ENCODE results near the gene GALNTL6.
"Not testable (repeated sequence)": the region's sequence is repeated elsewhere in the genome, so short reads cannot be mapped to it uniquely, and the experiment has no call there.

The GALNTL6 gene

DNA sequence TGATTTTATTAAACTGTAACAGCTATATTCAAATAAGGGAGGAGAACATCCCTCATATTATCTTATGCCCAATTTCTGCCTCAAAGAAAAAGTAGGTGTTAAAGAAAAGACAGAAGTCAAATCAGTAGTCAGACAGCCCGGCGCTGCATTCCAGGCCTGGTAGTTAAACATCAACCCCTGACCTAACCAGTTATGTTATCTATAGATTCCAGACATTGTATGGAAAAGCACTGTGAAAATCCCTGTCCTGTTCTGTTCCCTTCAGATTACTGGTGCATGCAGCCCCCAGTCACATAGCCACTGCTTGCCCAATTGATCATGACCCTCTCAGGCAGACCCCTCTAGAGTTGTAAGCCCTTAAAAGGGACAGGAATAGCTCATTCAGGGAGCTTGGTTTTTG, 1085.5 kb downstream of the GALNTL6 start:
- TF ChIP-seq, protein P1, sequence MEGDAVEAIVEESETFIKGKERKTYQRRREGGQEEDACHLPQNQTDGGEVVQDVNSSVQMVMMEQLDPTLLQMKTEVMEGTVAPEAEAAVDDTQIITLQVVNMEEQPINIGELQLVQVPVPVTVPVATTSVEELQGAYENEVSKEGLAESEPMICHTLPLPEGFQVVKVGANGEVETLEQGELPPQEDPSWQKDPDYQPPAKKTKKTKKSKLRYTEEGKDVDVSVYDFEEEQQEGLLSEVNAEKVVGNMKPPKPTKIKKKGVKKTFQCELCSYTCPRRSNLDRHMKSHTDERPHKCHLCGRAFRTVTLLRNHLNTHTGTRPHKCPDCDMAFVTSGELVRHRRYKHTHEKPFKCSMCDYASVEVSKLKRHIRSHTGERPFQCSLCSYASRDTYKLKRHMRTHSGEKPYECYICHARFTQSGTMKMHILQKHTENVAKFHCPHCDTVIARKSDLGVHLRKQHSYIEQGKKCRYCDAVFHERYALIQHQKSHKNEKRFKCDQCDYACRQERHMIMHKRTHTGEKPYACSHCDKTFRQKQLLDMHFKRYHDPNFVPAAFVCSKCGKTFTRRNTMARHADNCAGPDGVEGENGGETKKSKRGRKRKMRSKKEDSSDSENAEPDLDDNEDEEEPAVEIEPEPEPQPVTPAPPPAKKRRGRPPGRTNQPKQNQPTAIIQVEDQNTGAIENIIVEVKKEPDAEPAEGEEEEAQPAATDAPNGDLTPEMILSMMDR (IDR thresholded peaks at IDR 0.05; ENCODE audit: borderline replicate concordance, insufficient read depth, low read depth, low read length) = no peak
- H3K4me3 ChIP-seq (ENCODE audit: low read depth, low read length) = no peak overlapping the region

GRCh38 chr4:172899861-172900260, 1086.7 kb downstream of the GALNTL6 start:
- TF ChIP-seq, protein P1 (IDR thresholded peaks at IDR 0.05; ENCODE audit: borderline replicate concordance, insufficient read depth, low read depth, low read length) = no peak

GRCh38 chr4:172900900-172901299, 1087.7 kb downstream of the GALNTL6 start:
- H3K4me3 ChIP-seq (ENCODE audit: low read depth, low read length) = no peak overlapping the region
- TF ChIP-seq, protein P1 (IDR thresholded peaks at IDR 0.05; ENCODE audit: borderline replicate concordance, insufficient read depth, low read depth, low read length) = no peak

More at GRCh38 chr4:172899861-172900260, 1086.7 kb downstream of the GALNTL6 start:
- no peak overlapping the region for H3K4me3 ChIP-seq (ENCODE audit: low read depth, low read length)

- H3K4me3 ChIP-seq (ENCODE audit: low read depth, low read length) = not testable (repeated sequence)
Measured at GRCh38 chr4:172912468-172912867, 1099.3 kb downstream of the GALNTL6 start.

GRCh38 chr4:172917403-172917802, 1104.2 kb downstream of the GALNTL6 start:
- H3K4me3 ChIP-seq (ENCODE audit: low read depth, low read length) = not testable (repeated sequence)

DNA sequence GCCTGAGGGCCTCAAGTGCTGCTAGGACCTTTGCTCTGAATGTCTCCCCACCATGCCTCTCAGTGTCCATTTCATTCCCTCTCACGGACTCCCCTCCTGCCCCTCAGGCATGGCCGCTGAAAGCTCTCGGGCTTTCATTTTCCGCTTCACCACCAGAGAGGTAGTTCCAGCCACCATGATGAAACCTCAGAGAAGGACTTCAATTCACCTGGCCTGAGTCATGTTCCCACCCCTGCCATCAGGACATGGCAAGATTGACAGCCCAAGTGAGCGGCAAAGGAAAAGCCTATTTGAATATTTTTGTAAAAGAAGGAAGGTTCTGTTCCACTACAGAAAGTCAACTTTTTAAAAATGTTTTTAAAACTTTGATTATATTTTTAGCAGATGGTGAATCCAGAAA, 1106.1 kb downstream of the GALNTL6 start:
- TF ChIP-seq, protein P1 (IDR thresholded peaks at IDR 0.05; ENCODE audit: borderline replicate concordance, insufficient read depth, low read depth, low read length) = no peak
- no peak overlapping the region for H3K4me3 ChIP-seq (ENCODE audit: low read depth, low read length)

- no peak overlapping the region for H3K4me3 ChIP-seq (ENCODE audit: low read depth, low read length)
- TF ChIP-seq, protein P1 (IDR thresholded peaks at IDR 0.05; ENCODE audit: borderline replicate concordance, insufficient read depth, low read depth, low read length) = no peak
Measured at GRCh38 chr4:172927096-172927814, 1114.1 kb downstream of the GALNTL6 start.

DNA sequence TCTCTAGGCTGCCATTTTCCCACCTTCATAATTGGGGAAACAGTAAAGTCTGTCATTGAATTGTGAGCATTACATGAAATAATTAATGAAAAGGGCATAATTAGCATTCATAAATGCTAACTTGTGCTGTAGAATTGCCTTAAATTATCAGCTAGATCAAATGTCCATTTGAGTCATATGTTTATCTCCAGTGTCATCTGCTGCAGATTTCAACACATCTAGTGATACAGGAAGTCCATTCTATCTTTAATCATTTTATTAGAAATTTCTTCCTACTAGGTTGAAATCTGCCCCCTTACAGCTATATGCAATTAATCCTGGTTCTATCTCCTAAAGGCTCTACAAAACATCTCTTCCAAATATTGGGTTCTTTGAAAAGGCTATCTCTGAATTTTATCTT, 1115.1 kb downstream of the GALNTL6 start:
- TF ChIP-seq, protein P1 (IDR thresholded peaks at IDR 0.05; ENCODE audit: borderline replicate concordance, insufficient read depth, low read depth, low read length) = no peak

More for the DNA sequence above, 1115.1 kb downstream of the GALNTL6 start:
- no peak overlapping the region for H3K4me3 ChIP-seq (ENCODE audit: low read depth, low read length)
